SK-N-SH (cell line): ENCODE data around the gene GJB1. TPM values are rescaled to one million over a fixed set of nuclear protein-coding genes. Genes with fewer than 3 reads are reported as not detected.

ENCODE experiments used
- CTCF ChIA-PET: fragments of 300-600, 350-600 bp; formaldehyde crosslinking; extraction: SDS; loops from one replicate; lab custom pipeline; 2021; lab: Yijun Ruan, JAX
- POLR2A ChIA-PET: fragments of 350-600 bp; sonication (Branson Sonifier 250); formaldehyde crosslinking; extraction: SDS; loops from one replicate; lab custom pipeline; 2020; ENCODE audit warnings: antibody characterized with exemption, inconsistent platforms; lab: Yijun Ruan, JAX
- DNase-seq: peaks from one replicate; pipeline ENCODE4 v3.0.0; 2012
- H2AFZ ChIP-seq: fragments of 200-600 bp; sonication (generic); 2 replicates; pipeline ENCODE4 v1.8.1; 2016; ENCODE audit warnings: antibody characterized with exemption, mild to moderate bottlenecking, low read depth
- H3F3A ChIP-seq: fragments of 200-600 bp; sonication (generic); replicated peaks from 2 replicates; pipeline ENCODE3; 2016; ENCODE audit warnings: antibody characterized with exemption, mild to moderate bottlenecking; ENCODE audit not compliant: insufficient read depth
- H3K27ac ChIP-seq, 2 experiments: fragments of 200-500 bp in 1 of 2; fragments of 200-600 bp in 1 of 2; sonication (Bioruptor generic) in 1 of 2; sonication (generic), shearing (Covaris generic) in 1 of 2; 2 replicates each; pipeline versions ENCODE4 v1.5.1 to v1.6.1; 2014 to 2016; ENCODE audit warnings: low read depth in 2 of 2, inconsistent platforms in 1 of 2, low read length in 1 of 2, mild to moderate bottlenecking in 1 of 2, mixed read lengths in 1 of 2
- H3K27me3 ChIP-seq: fragments of 200-600 bp; sonication (generic), shearing (Covaris generic); 2 replicates; pipeline ENCODE4 v1.6.1; 2016; ENCODE audit warnings: mixed run types; ENCODE audit not compliant: insufficient read depth
- H3K36me3 ChIP-seq, 2 experiments: fragments of 200-500 bp in 1 of 2; fragments of 200-600 bp in 1 of 2; sonication (Bioruptor generic) in 1 of 2; sonication (generic) in 1 of 2; replicated peaks in 1 of 2; 2 replicates each; pipeline versions ENCODE3 to v1.5.1; 2014 to 2016; ENCODE audit warnings: low read length in 1 of 2, mild to moderate bottlenecking in 1 of 2; ENCODE audit not compliant: insufficient read depth in 2 of 2, control insufficient read depth in 1 of 2
- H3K4me1 ChIP-seq, 2 experiments: fragments of 200-500 bp in 1 of 2; fragments of 200-600 bp in 1 of 2; sonication (Bioruptor generic) in 1 of 2; sonication (generic), shearing (Covaris generic) in 1 of 2; 2 replicates each; pipeline versions ENCODE4 v1.5.1 to v1.6.1; 2014 to 2016; ENCODE audit warnings: low read depth in 1 of 2, low read length in 1 of 2, mixed run types in 1 of 2; ENCODE audit not compliant: insufficient read depth in 2 of 2, control insufficient read depth in 1 of 2
- H3K4me2 ChIP-seq: fragments of 200-600 bp; sonication (generic), shearing (Covaris generic); 2 replicates; pipeline ENCODE4 v1.6.1; 2017; ENCODE audit warnings: mixed run types
- H3K4me3 ChIP-seq, 2 experiments: fragments of 200-500 bp in 1 of 2; fragments of 200-600 bp in 1 of 2; sonication (Bioruptor generic) in 1 of 2; sonication (generic), shearing (Covaris generic) in 1 of 2; 2 replicates each; pipeline versions ENCODE4 v1.5.1 to v1.8.1; 2014 to 2016; ENCODE audit warnings: low read depth in 2 of 2, inconsistent platforms in 1 of 2, low read length in 1 of 2, mild to moderate bottlenecking in 1 of 2, mixed read lengths in 1 of 2, moderate library complexity in 1 of 2
- H3K79me2 ChIP-seq: fragments of 200-600 bp; sonication (generic); 2 replicates; pipeline ENCODE4 v1.8.1; 2017; ENCODE audit warnings: mild to moderate bottlenecking; ENCODE audit not compliant: insufficient read depth
- H3K9ac ChIP-seq: fragments of 200-600 bp; sonication (generic); 2 replicates; pipeline ENCODE4 v1.6.1; 2017; ENCODE audit warnings: mixed run types
- H3K9me2 ChIP-seq: fragments of 200-600 bp; sonication (generic); 2 replicates; pipeline ENCODE4 v1.6.1; 2017; ENCODE audit warnings: mixed run types
- H3K9me3 ChIP-seq: fragments of 200-600 bp; sonication (generic); 2 replicates; pipeline ENCODE4 v1.6.1; 2017; ENCODE audit warnings: mixed run types, mild to moderate bottlenecking, moderate library complexity
- H4K20me1 ChIP-seq: fragments of 200-600 bp; sonication (generic); 2 replicates; pipeline ENCODE4 v1.6.1; 2017; ENCODE audit warnings: mild to moderate bottlenecking, mixed run types; ENCODE audit not compliant: insufficient read depth
- CHD2 ChIP-seq: fragments of 150-350 bp; IDR thresholded peaks from 2 replicates; pipeline ENCODE4 v1.6.1; 2018; ENCODE audit warnings: low read length; ENCODE audit not compliant: partially characterized antibody
- CTCF ChIP-seq: fragments of 200-600 bp; sonication (generic); IDR thresholded peaks from 2 replicates; pipeline ENCODE4 v1.6.1; 2017; ENCODE audit warnings: antibody characterized with exemption, mild to moderate bottlenecking, moderate library complexity
- ELF1 ChIP-seq: IDR thresholded peaks from 2 replicates; pipeline ENCODE4 v1.4.0; 2012
- EZH2phosphoT487 ChIP-seq: fragments of 200-600 bp; sonication (generic); IDR thresholded peaks from 2 replicates; pipeline ENCODE4 v1.6.1; 2017; ENCODE audit warnings: low read depth, mixed run types, mild to moderate bottlenecking, antibody characterized with exemption, moderate library complexity, borderline replicate concordance
- FOSL2 ChIP-seq: IDR thresholded peaks from 2 replicates; pipeline ENCODE4 v1.4.0; 2012; ENCODE audit warnings: low read depth, mild to moderate bottlenecking, moderate library complexity, borderline replicate concordance
- FOXJ3 ChIP-seq: sonication (generic); formaldehyde crosslinking; IDR thresholded peaks from 2 replicates; pipeline ENCODE4 v1.5.1; 2020; ENCODE audit warnings: mild to moderate bottlenecking, missing genetic modification reagents
- FOXM1 ChIP-seq: IDR thresholded peaks from 2 replicates; pipeline ENCODE4 v1.4.0; 2012; ENCODE audit warnings: low read depth, mild to moderate bottlenecking
- GABPA ChIP-seq: IDR thresholded peaks from 2 replicates; pipeline ENCODE4 v1.4.0; 2012; ENCODE audit warnings: low read depth, mild to moderate bottlenecking
- GATA2 ChIP-seq: sonication (generic); formaldehyde crosslinking; IDR thresholded peaks from 2 replicates; pipeline ENCODE4 v1.5.0; 2020; ENCODE audit warnings: mild to moderate bottlenecking, missing genetic modification reagents
- MEF2A ChIP-seq: IDR thresholded peaks from 2 replicates; pipeline ENCODE4 v1.4.0; 2012; ENCODE audit warnings: low read depth, borderline replicate concordance
- MXI1 ChIP-seq: IDR thresholded peaks from 2 replicates; pipeline ENCODE4 v1.6.1; 2012; ENCODE audit warnings: mild to moderate bottlenecking, low read depth, low read length, improper control_type of control experiment
- NFIC ChIP-seq: IDR thresholded peaks from 2 replicates; pipeline ENCODE4 v1.4.0; 2012; ENCODE audit warnings: borderline replicate concordance
- NRF1 ChIP-seq: IDR thresholded peaks from 2 replicates; pipeline ENCODE4 v1.6.1; 2012; ENCODE audit warnings: low read depth, mild to moderate bottlenecking, low read length
- PBX3 ChIP-seq: IDR thresholded peaks from 2 replicates; pipeline ENCODE4; 2012
- POLR2AphosphoS5 ChIP-seq: IDR thresholded peaks from 2 replicates; pipeline ENCODE4 v1.6.1; 2012; ENCODE audit warnings: low read depth, low read length
- RAD21 ChIP-seq: IDR thresholded peaks from 2 replicates; pipeline ENCODE4 v1.6.1; 2012; ENCODE audit warnings: mild to moderate bottlenecking, low read length
- RCOR1 ChIP-seq: fragments of 150-350 bp; IDR thresholded peaks from 2 replicates; pipeline ENCODE4 v1.6.1; 2017; ENCODE audit warnings: antibody characterized with exemption, low read length
- SIN3A ChIP-seq: IDR thresholded peaks from 2 replicates; pipeline ENCODE4 v1.6.1; 2012; ENCODE audit warnings: low read depth, mild to moderate bottlenecking, low read length, moderate library complexity, borderline replicate concordance
- SMC3 ChIP-seq: IDR thresholded peaks from 2 replicates; pipeline ENCODE4 v1.6.1; 2012; ENCODE audit warnings: low read depth, low read length, improper control_type of control experiment
- TAF1 ChIP-seq: IDR thresholded peaks from 2 replicates; pipeline ENCODE4 v1.6.1; 2012; ENCODE audit warnings: low read depth, mild to moderate bottlenecking, low read length, moderate library complexity, borderline replicate concordance
- TCF12 ChIP-seq: IDR thresholded peaks from 2 replicates; pipeline ENCODE4 v1.4.0; 2012
- TEAD4 ChIP-seq: IDR thresholded peaks from 2 replicates; pipeline ENCODE4 v1.4.0; 2012; ENCODE audit warnings: mild to moderate bottlenecking, borderline replicate concordance; ENCODE audit not compliant: insufficient read depth
- USF1 ChIP-seq: IDR thresholded peaks from 2 replicates; pipeline ENCODE4 v1.4.0; 2012; ENCODE audit warnings: low read depth, borderline replicate concordance
- USF2 ChIP-seq: fragments of 150-350 bp; IDR thresholded peaks from 2 replicates; pipeline ENCODE4 v1.6.1; 2017; ENCODE audit warnings: antibody characterized with exemption, low read length, low read depth, borderline replicate concordance
- YY1 ChIP-seq: IDR thresholded peaks from 2 replicates; pipeline ENCODE4 v1.4.0; 2012; ENCODE audit warnings: low read depth, mild to moderate bottlenecking
- ZBTB33 ChIP-seq: IDR thresholded peaks from 2 replicates; pipeline ENCODE4 v1.4.0; 2012; ENCODE audit warnings: low read depth, borderline replicate concordance
- WGBS: methylation state at CpG from one replicate; pipeline ENCODE4 v1.1.6; 2017; ENCODE audit warnings: low lambda C conversion rate; 5-methylcytosine and 5-hydroxymethylcytosine counted together
- polyA plus RNA-seq, 3 experiments: library from polyadenylated mRNA; depleted of rRNA; stranded (reverse); fragments of >200 nt; gene quantifications; 2 replicates each; pipeline ENCODE4 v1.2.3, GENCODE V29; 2012

GJB1 gene
- polyA plus RNA-seq, 1 of the 3 experiments (the other 2 are of a cell fraction) = not detected

GRCh38 chrX:71178908-71179307 lies 44.1 kb upstream of the GJB1 start:
- H3K79me2 ChIP-seq = no peaks in the 10 kb centered on the region
- ChIA-PET POLR2A (interaction anchor here (0.6 kb wide), 1 partner anchor 111 kb away, joined by 4 read pairs; the partner anchor contains the start of gene SNX12), CTCF (interaction anchor here (0.6 to 4.1 kb wide), 14 partner anchors 8 to 410 kb away, joined by 3 to 17 read pairs (median 4); no protein-coding TSS in a partner anchor)
- no peak overlapping the region for H3K27ac ChIP-seq
- H3K4me3 ChIP-seq = no peak overlapping the region
- 0% methylated on average over 4 of the region's 4 CpGs for WGBS
- H3K4me1 ChIP-seq = peaks cover 0 to 6% of the 10 kb centered on the region in 2 experiments; a peak in 1 of 4 replicates
- peaks cover 6% of the 10 kb centered on the region for H3F3A ChIP-seq
- no peak overlapping the region for H3K4me2 ChIP-seq
- H3K27me3 ChIP-seq = no peaks in the 10 kb centered on the region; the same call in 1 of the 2 replicates
- H2AFZ ChIP-seq = no peak overlapping the region
- H3K9me2 ChIP-seq = no peaks in the 10 kb centered on the region
- H4K20me1 ChIP-seq = no peaks in the 10 kb centered on the region
- H3K36me3 ChIP-seq = no peaks in the 10 kb centered on the region
- H3K9me3 ChIP-seq = no peaks in the 10 kb centered on the region
- H3K9ac ChIP-seq = no peak overlapping the region
- DNase-seq = peak; percentile 65
- TF ChIP-seq GATA2 (CRISPR knock-in tag) (no peak), EZH2phosphoT487 (no peak), POLR2AphosphoS5 (no peak), FOXJ3 (CRISPR knock-in tag) (no peak), USF1 (no peak), MEF2A (no peak), TEAD4 (no peak), TAF1 (no peak), USF2 (no peak), NRF1 (no peak), PBX3 (no peak), RCOR1 (no peak), ELF1 (no peak), TCF12 (no peak), GABPA (no peak), ZBTB33 (no peak), SIN3A (no peak), MXI1 (no peak), SMC3 (peak; percentile 83), YY1 (no peak), FOSL2 (no peak), NFIC (no peak), RAD21 (peak; percentile 88), CHD2 (peak; percentile 22), CTCF (peak; percentile 80), FOXM1 (no peak)
